Trophoblast cell (in vitro differentiated cells and primary cell): ENCODE data around the gene ACVR1B.

Experiments used
- DNase-seq, 2 donors: peaks; one replicate each; pipeline ENCODE4 v3.0.0-alpha.2; 2016
- H2AFZ ChIP-seq: 2 replicates; pipeline ENCODE4 v1.6.1; 2013; ENCODE audit warnings: low read length, moderate library complexity, mild to moderate bottlenecking; ENCODE audit not compliant: insufficient read depth, poor library complexity
- H2AK5ac ChIP-seq: 2 replicates; pipeline ENCODE4 v1.6.1; 2013; ENCODE audit warnings: mild to moderate bottlenecking, low read length
- H2BK120ac ChIP-seq: 2 replicates; pipeline ENCODE4 v1.6.1; 2013; ENCODE audit warnings: low read length, mild to moderate bottlenecking, moderate library complexity; ENCODE audit not compliant: insufficient read depth, poor library complexity
- H2BK12ac ChIP-seq: 2 replicates; pipeline ENCODE4 v1.6.1; 2013; ENCODE audit warnings: mild to moderate bottlenecking, low read length, moderate library complexity
- H2BK5ac ChIP-seq: 2 replicates; pipeline ENCODE4 v1.6.1; 2013; ENCODE audit warnings: low read length, low read depth, moderate library complexity, mild to moderate bottlenecking; ENCODE audit not compliant: poor library complexity
- H3K14ac ChIP-seq: 2 replicates; pipeline ENCODE4 v1.6.1; 2013; ENCODE audit warnings: mild to moderate bottlenecking, low read length
- H3K18ac ChIP-seq: 2 replicates; pipeline ENCODE4 v1.6.1; 2013; ENCODE audit warnings: mild to moderate bottlenecking, low read length
- H3K23ac ChIP-seq: 2 replicates; pipeline ENCODE4 v1.6.1; 2013; ENCODE audit warnings: low read length
- H3K27ac ChIP-seq: 2 replicates; pipeline ENCODE4 v1.5.1; 2013; ENCODE audit warnings: low read depth, mild to moderate bottlenecking, inconsistent platforms, low read length, moderate library complexity
- H3K27me3 ChIP-seq: 2 replicates; pipeline ENCODE4 v1.6.1; 2013; ENCODE audit warnings: inconsistent platforms, mild to moderate bottlenecking, low read length, moderate library complexity; ENCODE audit not compliant: insufficient read depth
- H3K36me3 ChIP-seq, 2 experiments: 1 replicate in 1 of 2; 2 replicates in 1 of 2; pipeline ENCODE4 v1.6.1; 2013; ENCODE audit warnings: low read length in 2 of 2, mild to moderate bottlenecking in 2 of 2, moderate library complexity in 1 of 2; ENCODE audit not compliant: insufficient read depth in 2 of 2, control insufficient read depth in 1 of 2
- H3K4ac ChIP-seq: 2 replicates; pipeline ENCODE4 v1.6.1; 2013; ENCODE audit warnings: low read depth, mild to moderate bottlenecking, low read length, moderate library complexity
- H3K4me1 ChIP-seq, 2 experiments: 1 replicate in 1 of 2; 2 replicates in 1 of 2; pipeline ENCODE4 v1.6.1; 2013; ENCODE audit warnings: low read length in 2 of 2, mild to moderate bottlenecking in 2 of 2, moderate library complexity in 1 of 2; ENCODE audit not compliant: insufficient read depth in 2 of 2, control insufficient read depth in 1 of 2
- H3K4me2 ChIP-seq: 2 replicates; pipeline ENCODE4 v1.6.1; 2013; ENCODE audit warnings: inconsistent platforms, mild to moderate bottlenecking, low read length, moderate library complexity
- H3K4me3 ChIP-seq: 2 replicates; pipeline ENCODE4 v1.5.1; 2013; ENCODE audit warnings: mild to moderate bottlenecking, low read depth, low read length, inconsistent platforms
- H3K79me1 ChIP-seq: one replicate; pipeline ENCODE4 v1.6.1; 2013; ENCODE audit warnings: low read length
- H3K79me2 ChIP-seq: 2 replicates; pipeline ENCODE4 v1.6.1; 2013; ENCODE audit warnings: low read length, mild to moderate bottlenecking; ENCODE audit not compliant: control insufficient read depth, insufficient read depth, poor library complexity
- H3K9ac ChIP-seq: 2 replicates; pipeline ENCODE4 v1.6.1; 2013; ENCODE audit warnings: mild to moderate bottlenecking, low read length
- H3K9me3 ChIP-seq: 2 replicates; pipeline ENCODE4 v1.6.1; 2013; ENCODE audit warnings: low read depth, mild to moderate bottlenecking, control low read depth, inconsistent platforms, low read length; ENCODE audit not compliant: insufficient read depth
- H4K12ac ChIP-seq: 2 replicates; pipeline ENCODE4 v1.6.1; 2013; ENCODE audit warnings: low read depth, mild to moderate bottlenecking, low read length, moderate library complexity
- H4K8ac ChIP-seq: 2 replicates; pipeline ENCODE4 v1.6.1; 2013; ENCODE audit warnings: low read depth, mild to moderate bottlenecking, low read length, moderate library complexity
- H4K91ac ChIP-seq: one replicate; pipeline ENCODE4 v1.6.1; 2013; ENCODE audit warnings: low read depth, mild to moderate bottlenecking, low read length, moderate library complexity
- WGBS: extraction: QIAGEN DNeasy Blood & Tissue Kit; methylation state at CpG from one replicate; pipeline ENCODE4 v1.1.7; 2013; ENCODE audit warnings: missing lambda C conversion rate; ENCODE audit not compliant: insufficient read length, insufficient coverage; ENCODE audit errors: extremely low coverage; 5-methylcytosine and 5-hydroxymethylcytosine counted together

Gene ACVR1B

DNA sequence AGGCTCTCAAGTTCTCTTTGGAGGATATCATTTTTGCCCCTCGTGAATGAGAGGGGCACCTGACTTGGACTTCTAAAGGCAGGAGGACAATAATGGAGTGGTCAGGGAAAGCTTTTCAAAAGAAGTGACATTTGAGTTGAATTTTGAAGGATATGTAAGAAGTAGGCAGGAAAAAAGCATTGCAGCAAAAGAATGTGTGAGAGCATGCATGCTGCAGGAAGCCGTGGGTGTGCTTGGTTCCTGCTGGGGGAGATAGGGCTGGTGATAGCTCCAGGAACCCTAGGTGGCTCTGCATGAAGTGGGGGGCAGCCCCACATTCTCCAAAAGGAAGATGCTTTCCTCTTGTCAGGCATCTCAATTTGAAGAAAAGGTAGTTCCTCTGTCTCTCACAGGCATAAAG lies 23.1 kb downstream of the ACVR1B start:
- H3K27me3 ChIP-seq, result no peaks in the 10 kb centered on the region
- H3K4me3 ChIP-seq, result no peak overlapping the region
- peaks cover 1% of the 10 kb centered on the region for H3K9me3 ChIP-seq
- no peak overlapping the region for H2BK5ac ChIP-seq
- no peak overlapping the region for H3K4me2 ChIP-seq
- no peak overlapping the region for H3K14ac ChIP-seq
- H3K9ac ChIP-seq, result no peak overlapping the region
- H3K27ac ChIP-seq, result no peak overlapping the region
- no peak overlapping the region for H2BK120ac ChIP-seq
- H4K91ac ChIP-seq, result no peak overlapping the region
- H3K23ac ChIP-seq, result no peak overlapping the region
- no peak overlapping the region for H3K4ac ChIP-seq
- H2AK5ac ChIP-seq, result no peak overlapping the region
- peaks cover 0 to 7% of the 10 kb centered on the region in 2 experiments for H3K36me3 ChIP-seq
- H2BK12ac ChIP-seq, result no peak overlapping the region
- no peak overlapping the region for H4K12ac ChIP-seq
- no peaks in the 10 kb centered on the region for H3K79me1 ChIP-seq
- H3K79me2 ChIP-seq, result no peaks in the 10 kb centered on the region
- H3K4me1 ChIP-seq, result peaks cover 0 to 2% of the 10 kb centered on the region in 2 experiments
- DNase-seq, result no peak
- WGBS, result no CpG with 5 or more reads among the region's 2 CpGs
- no peak overlapping the region for H3K18ac ChIP-seq
- H2AFZ ChIP-seq, result no peak overlapping the region
- H4K8ac ChIP-seq, result no peak overlapping the region

DNA sequence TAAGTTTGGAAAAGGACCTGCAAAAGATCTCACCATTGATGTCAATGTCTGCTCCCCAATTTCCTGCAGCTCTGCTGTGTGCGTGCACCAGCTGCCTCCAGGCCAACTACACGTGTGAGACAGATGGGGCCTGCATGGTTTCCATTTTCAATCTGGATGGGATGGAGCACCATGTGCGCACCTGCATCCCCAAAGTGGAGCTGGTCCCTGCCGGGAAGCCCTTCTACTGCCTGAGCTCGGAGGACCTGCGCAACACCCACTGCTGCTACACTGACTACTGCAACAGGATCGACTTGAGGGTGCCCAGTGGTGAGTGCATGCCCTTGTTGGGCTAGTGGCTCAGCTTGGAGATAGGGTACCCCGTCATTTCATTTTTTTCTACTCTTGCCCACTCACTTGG lies 23.7 kb downstream of the ACVR1B start:
- Histone ChIP-seq H2AK5ac (no peak overlapping the region), H3K9ac (no peak overlapping the region), H3K23ac (no peak overlapping the region), H3K79me1 (no peaks in the 10 kb centered on the region), H3K4me1 (peaks cover 0 to 2% of the 10 kb centered on the region in 2 experiments), H3K27ac (no peak overlapping the region), H3K18ac (no peak overlapping the region), H2BK12ac (no peak overlapping the region), H3K9me3 (peaks cover 1% of the 10 kb centered on the region), H4K91ac (no peak overlapping the region), H3K4me3 (peak overlapping the region; percentile 52), H2AFZ (no peak overlapping the region), H2BK120ac (no peak overlapping the region), H4K12ac (no peak overlapping the region), H3K79me2 (no peaks in the 10 kb centered on the region), H3K27me3 (no peaks in the 10 kb centered on the region), H4K8ac (no peak overlapping the region), H3K14ac (no peak overlapping the region), H3K4me2 (no peak overlapping the region), H3K36me3 (peaks cover 0 to 7% of the 10 kb centered on the region in 2 experiments), H2BK5ac (no peak overlapping the region), H3K4ac (no peak overlapping the region)
- no peak for DNase-seq
- no CpG with 5 or more reads among the region's 8 CpGs for WGBS

DNA sequence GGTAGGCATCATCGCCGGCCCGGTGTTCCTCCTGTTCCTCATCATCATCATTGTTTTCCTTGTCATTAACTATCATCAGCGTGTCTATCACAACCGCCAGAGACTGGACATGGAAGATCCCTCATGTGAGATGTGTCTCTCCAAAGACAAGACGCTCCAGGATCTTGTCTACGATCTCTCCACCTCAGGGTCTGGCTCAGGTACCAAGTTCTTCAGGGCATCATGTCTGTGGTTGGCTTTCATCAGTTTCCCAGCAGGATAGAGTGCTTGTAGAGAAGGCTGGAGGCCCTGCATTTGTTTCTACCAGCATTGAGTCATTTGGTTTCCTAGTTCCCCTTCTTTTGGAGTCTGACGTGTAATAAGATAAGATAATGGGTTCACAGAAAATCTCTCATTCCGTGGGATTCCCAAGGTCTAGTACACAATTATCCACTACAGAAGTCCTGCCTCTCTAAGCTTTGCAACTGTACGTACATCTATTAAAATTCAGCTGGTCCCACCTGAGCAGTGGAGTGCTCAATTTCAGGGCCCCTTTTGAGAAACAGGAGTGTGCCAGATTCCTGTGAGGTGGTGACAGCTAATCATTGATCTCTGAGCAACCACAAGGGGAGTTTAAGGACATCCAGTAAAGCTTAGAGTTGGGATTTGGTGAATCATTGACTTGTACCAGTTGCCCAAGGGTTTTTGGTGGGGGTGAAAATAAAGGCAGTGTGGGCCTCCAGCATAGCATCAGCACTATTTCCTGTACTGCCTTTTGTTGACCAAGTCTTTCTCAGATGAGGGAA lies 25.1 kb downstream of the ACVR1B start:
- H3K9me3 ChIP-seq, result peaks cover 1% of the 10 kb centered on the region
- H3K9ac ChIP-seq, result no peak overlapping the region
- H4K12ac ChIP-seq, result no peak overlapping the region
- H3K27me3 ChIP-seq, result no peaks in the 10 kb centered on the region
- H4K91ac ChIP-seq, result no peak overlapping the region
- peak; percentile 88 to 90 for DNase-seq
- H3K27ac ChIP-seq, result no peak overlapping the region
- no peak overlapping the region for H3K23ac ChIP-seq
- peaks cover 0 to 2% of the 10 kb centered on the region in 2 experiments for H3K4me1 ChIP-seq
- no peak overlapping the region for H3K18ac ChIP-seq
- H3K79me2 ChIP-seq, result no peaks in the 10 kb centered on the region
- H4K8ac ChIP-seq, result no peak overlapping the region
- no peak overlapping the region for H3K4me2 ChIP-seq
- no peak overlapping the region for H2BK5ac ChIP-seq
- H2AFZ ChIP-seq, result no peak overlapping the region
- no peak overlapping the region for H3K4ac ChIP-seq
- peaks cover 0 to 13% of the 10 kb centered on the region in 2 experiments for H3K36me3 ChIP-seq
- H2AK5ac ChIP-seq, result no peak overlapping the region
- H2BK120ac ChIP-seq, result no peak overlapping the region
- no peak overlapping the region for H2BK12ac ChIP-seq
- no peaks in the 10 kb centered on the region for H3K79me1 ChIP-seq
- H3K14ac ChIP-seq, result no peak overlapping the region
- WGBS, result no CpG with 5 or more reads among the region's 10 CpGs
- H3K4me3 ChIP-seq, result no peak overlapping the region

DNA sequence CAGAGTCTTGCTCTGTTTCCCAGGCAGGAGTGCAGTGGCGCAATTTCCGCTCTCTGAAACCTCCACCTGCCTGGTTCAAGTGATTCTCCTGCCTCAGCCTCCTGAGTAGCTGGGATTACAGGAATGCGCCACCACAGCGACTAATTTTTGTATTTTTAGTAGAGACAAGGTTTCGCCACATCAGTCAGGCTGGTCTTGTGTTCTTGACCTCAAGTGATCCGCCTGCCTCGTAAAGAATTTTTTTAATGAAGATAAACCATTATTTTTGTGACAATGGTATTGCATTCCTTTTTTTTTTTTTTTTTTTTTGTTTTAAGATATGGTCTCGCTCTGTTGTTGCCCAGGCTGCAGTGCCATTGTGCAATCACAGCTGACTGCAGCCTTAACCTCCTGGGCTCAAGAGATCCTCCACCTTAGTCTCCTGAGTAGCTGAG lies 25.8 kb downstream of the ACVR1B start:
- no peak overlapping the region for H4K8ac ChIP-seq
- H2BK120ac ChIP-seq, result no peak overlapping the region
- no peak overlapping the region for H3K23ac ChIP-seq
- H2BK12ac ChIP-seq, result no peak overlapping the region
- H4K91ac ChIP-seq, result no peak overlapping the region
- no peak overlapping the region for H2BK5ac ChIP-seq
- H3K4me1 ChIP-seq, result peaks cover 0 to 2% of the 10 kb centered on the region in 2 experiments
- peaks cover 2% of the 10 kb centered on the region for H3K9me3 ChIP-seq
- no peaks in the 10 kb centered on the region for H3K79me2 ChIP-seq
- H3K36me3 ChIP-seq, result peaks cover 2 to 19% of the 10 kb centered on the region in 2 experiments
- DNase-seq, result peak; percentile 84 to 93
- no peak overlapping the region for H3K4me2 ChIP-seq
- H3K4me3 ChIP-seq, result no peak overlapping the region
- H3K9ac ChIP-seq, result no peak overlapping the region
- H2AFZ ChIP-seq, result no peak overlapping the region
- H3K27me3 ChIP-seq, result no peaks in the 10 kb centered on the region
- H4K12ac ChIP-seq, result no peak overlapping the region
- H2AK5ac ChIP-seq, result no peak overlapping the region
- no peak overlapping the region for H3K4ac ChIP-seq
- H3K27ac ChIP-seq, result no peak overlapping the region
- no peak overlapping the region for H3K18ac ChIP-seq
- no CpG with 5 or more reads among the region's 8 CpGs for WGBS
- no peak overlapping the region for H3K14ac ChIP-seq
- H3K79me1 ChIP-seq, result no peaks in the 10 kb centered on the region
